Cardiac fibroblast (primary cell): ENCODE results near the gene ATR.

Source experiments
- DNase-seq, 2 donors: peaks; one replicate each; pipeline versions ENCODE4 v3.0.0 to v3.0.0-alpha.2; 2010; ENCODE audit warnings: low read depth in 2 of 2
- H3K4me3 ChIP-seq, 2 donors: replicated peaks in 1 of 2; 1 replicate in 1 of 2; 2 replicates in 1 of 2; pipeline ENCODE4 v1.5.1; 2011; ENCODE audit warnings: low read depth in 2 of 2, low read length in 2 of 2, mild to moderate bottlenecking in 2 of 2, moderate library complexity in 1 of 2
- CTCF ChIP-seq: IDR thresholded peaks from one replicate; pipeline ENCODE4 v1.5.1; 2011; ENCODE audit warnings: low read depth, mild to moderate bottlenecking, low read length, inconsistent platforms

Gene ATR

GRCh38 chr3:142618917-142619461, 40.5 kb upstream of the ATR start:
- no peak for TF ChIP-seq CTCF
- H3K4me3 ChIP-seq = no peak overlapping the region
- DNase-seq = peak in 1 of 2 donors; percentile 36

GRCh38 chr3:142615171-142615570, 36.6 kb upstream of the ATR start:
- DNase-seq = no peak
- H3K4me3 ChIP-seq = no peak overlapping the region
- TF ChIP-seq CTCF = no peak

GRCh38 chr3:142614059-142614626, 35.6 kb upstream of the ATR start:
- no peak for TF ChIP-seq CTCF
- no peak for DNase-seq
- no peak overlapping the region for H3K4me3 ChIP-seq

GRCh38 chr3:142613491-142613890, 35.0 kb upstream of the ATR start:
- H3K4me3 ChIP-seq = no peak overlapping the region
- no peak for DNase-seq
- no peak for TF ChIP-seq CTCF

- no peak for DNase-seq
- H3K4me3 ChIP-seq = no peak overlapping the region
- TF ChIP-seq CTCF = no peak
Measured at GRCh38 chr3:142611206-142611605, 32.7 kb upstream of the ATR start.

GRCh38 chr3:142609136-142609535, 30.6 kb upstream of the ATR start:
- H3K4me3 ChIP-seq = no peak overlapping the region
- no peak for TF ChIP-seq CTCF
- DNase-seq = no peak

- TF ChIP-seq CTCF = no peak
- H3K4me3 ChIP-seq = no peak overlapping the region
- DNase-seq = no peak
Measured at GRCh38 chr3:142608631-142609030, 30.1 kb upstream of the ATR start.
